Duodenal mucosa (tissue), 2 donors: ENCODE data around the gene SNAPIN.
A peak's percentile ranks its signal among the peaks of the same experiment; 100 is the strongest.

Experiments
- H3K27ac ChIP-seq: one replicate; pipeline ENCODE4 v1.7.0; 2013; ENCODE audit warnings: low read depth, low read length
- H3K27me3 ChIP-seq, 2 donors: one replicate each; pipeline ENCODE4 v1.7.0; 2013; ENCODE audit warnings: low read length in 2 of 2, control low read depth in 1 of 2; ENCODE audit not compliant: insufficient read depth in 2 of 2, control insufficient read depth in 1 of 2
- H3K36me3 ChIP-seq, 2 donors: one replicate each; pipeline ENCODE4 v1.7.0; 2013; ENCODE audit warnings: low read length in 2 of 2, control low read depth in 1 of 2; ENCODE audit not compliant: insufficient read depth in 2 of 2, control insufficient read depth in 1 of 2
- H3K4me1 ChIP-seq, 2 donors: one replicate each; pipeline ENCODE4 v1.7.0; 2013; ENCODE audit warnings: low read length in 2 of 2, control low read depth in 1 of 2; ENCODE audit not compliant: insufficient read depth in 2 of 2, control insufficient read depth in 1 of 2
- H3K4me3 ChIP-seq, 2 donors: one replicate each; pipeline ENCODE4 v1.7.0; 2013; ENCODE audit warnings: low read length in 2 of 2, low read depth in 1 of 2
- H3K9ac ChIP-seq, 2 donors: one replicate each; pipeline ENCODE4 v1.7.0; 2013; ENCODE audit warnings: low read length in 2 of 2, low read depth in 1 of 2
- H3K9me3 ChIP-seq, 2 donors: one replicate each; pipeline ENCODE4 v1.7.0; 2013; ENCODE audit warnings: low read length in 2 of 2, control low read depth in 1 of 2; ENCODE audit not compliant: control insufficient read depth in 1 of 2

Gene SNAPIN

DNA sequence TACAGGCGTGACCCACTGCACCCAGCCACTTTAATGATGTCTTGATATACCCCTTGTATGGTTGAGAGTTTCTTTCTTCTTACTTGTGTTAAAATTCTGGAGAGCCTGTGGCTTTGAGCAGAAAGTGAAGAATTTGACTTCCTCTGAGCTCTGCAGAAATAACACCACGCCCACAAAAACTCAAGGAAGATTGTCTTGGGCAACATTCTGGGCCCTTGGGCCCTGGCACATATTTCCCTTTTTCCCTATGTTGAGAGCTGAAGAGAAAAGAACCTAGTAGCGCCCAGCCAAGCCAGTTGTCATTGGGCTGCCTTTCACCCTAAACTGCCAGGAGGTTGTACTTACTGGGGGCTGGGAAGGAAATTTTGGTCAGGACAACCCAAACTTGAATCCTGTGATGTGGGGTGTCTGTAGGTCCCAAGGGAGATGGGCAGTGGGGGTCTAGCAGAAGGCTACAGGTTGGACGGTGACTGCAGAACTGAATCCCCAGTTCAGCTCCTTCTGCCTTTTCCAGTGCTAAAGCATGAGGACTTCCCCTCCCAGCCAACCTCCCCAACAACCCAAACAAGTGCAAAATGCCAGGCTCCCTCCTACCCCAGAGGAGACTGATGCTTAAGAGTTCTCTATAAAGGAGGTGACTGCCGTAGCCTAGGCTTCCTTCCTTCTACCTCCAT is 11.7 kb upstream of the SNAPIN start:
- no peak overlapping the region for H3K9ac ChIP-seq
- no peak overlapping the region for H3K4me3 ChIP-seq
- H3K36me3 ChIP-seq, result peaks cover 39 to 49% of the 10 kb centered on the region in 2 donors
- peaks cover 0 to 15% of the 10 kb centered on the region in 2 donors for H3K4me1 ChIP-seq
- H3K27ac ChIP-seq, result no peak overlapping the region
- H3K9me3 ChIP-seq, result no peaks in the 10 kb centered on the region
- H3K27me3 ChIP-seq, result no peaks in the 10 kb centered on the region

DNA sequence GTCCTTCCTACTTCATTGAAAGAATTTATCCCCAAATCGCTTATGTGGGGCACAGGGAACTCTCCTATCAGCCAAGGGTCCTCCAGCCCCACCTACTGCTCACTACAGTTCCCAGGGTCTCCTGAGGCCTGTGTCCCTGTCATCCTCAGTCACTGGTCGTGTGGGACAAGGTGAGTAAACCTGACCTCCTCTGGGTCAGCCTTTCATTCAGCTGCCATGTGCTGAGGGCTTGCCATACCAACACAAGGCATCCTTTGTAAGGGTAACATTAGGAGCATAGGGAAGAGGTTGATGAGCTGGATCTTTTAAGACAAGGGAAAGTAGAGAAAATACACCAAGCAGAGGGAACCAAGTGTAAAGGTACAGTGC is 11.2 kb upstream of the SNAPIN start:
- Histone ChIP-seq H3K9me3 (no peaks in the 10 kb centered on the region), H3K27me3 (no peaks in the 10 kb centered on the region), H3K4me1 (peaks cover 0 to 15% of the 10 kb centered on the region in 2 donors), H3K27ac (no peak overlapping the region), H3K4me3 (no peak overlapping the region), H3K36me3 (peaks cover 33 to 44% of the 10 kb centered on the region in 2 donors), H3K9ac (no peak overlapping the region)

DNA sequence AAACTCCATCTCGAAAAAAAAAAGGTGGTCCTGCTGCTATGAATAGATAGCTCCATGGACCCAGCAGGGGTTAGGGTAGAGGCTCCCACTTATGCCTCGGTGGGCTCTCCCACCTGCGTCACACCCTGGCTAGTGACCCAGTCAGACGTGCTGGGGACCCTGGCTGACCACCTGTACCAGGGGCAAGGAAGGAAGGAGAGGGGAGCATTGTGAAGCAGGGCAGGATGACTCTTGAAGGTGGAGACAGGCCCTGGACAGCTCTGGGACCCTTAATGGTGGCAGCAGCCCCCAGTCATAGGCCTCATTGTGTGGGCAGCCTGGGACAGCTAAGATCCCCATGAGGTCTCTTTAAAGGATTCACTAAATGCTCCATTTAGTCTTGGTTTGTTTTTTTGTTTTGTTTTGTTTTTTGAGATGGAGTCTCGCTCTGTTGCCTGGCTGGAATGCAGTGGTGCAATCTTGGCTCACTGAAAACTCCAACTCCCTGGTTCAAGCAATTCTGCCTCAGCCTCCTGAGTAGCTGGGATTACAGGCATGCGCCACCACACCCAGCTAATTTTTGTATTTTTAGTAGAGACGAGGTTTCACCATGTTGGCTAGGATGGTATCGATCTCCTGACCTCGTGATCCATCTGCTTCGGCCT is 10.4 kb upstream of the SNAPIN start:
- H3K4me1 ChIP-seq, result peaks cover 3 to 15% of the 10 kb centered on the region in 2 donors

DNA sequence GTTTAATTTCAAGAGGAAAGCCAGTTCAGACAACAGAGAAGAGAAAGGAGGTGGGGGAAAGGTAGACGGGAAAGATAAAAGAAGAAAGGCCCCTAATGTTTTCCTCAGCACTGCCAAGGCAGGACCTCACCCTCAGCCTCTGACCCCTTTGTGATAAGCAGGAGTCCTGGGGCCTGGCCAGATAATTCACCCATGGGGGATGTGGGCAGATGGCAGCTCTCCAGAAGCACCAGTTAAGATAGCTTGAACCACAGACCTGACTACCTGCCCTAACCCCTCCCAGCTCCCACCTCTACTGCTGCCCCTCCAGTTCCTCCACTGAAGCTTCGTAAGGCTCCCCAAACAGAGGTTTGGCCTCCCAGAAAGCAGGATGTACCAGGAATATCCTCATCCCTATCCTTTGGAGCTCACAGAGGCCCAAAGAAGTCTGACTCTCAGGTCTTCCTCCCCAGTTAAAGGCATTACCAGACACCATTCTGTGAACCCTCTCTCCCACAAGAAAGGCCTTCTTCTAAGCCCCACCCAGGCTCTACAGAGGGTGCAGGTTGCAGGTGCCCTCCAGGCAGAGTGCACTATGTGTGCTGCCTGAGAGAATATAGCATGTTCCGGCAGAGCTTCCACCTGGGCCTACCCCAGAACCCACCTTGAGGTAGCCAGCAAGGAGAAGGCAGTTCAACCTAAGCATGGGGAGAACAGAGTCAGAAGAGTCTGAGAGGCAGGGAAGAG is 9.2 kb upstream of the SNAPIN start:
- Histone ChIP-seq H3K4me3 (no peak overlapping the region), H3K27me3 (no peaks in the 10 kb centered on the region), H3K36me3 (peaks cover 14 to 25% of the 10 kb centered on the region in 2 donors), H3K9ac (no peak overlapping the region), H3K4me1 (peaks cover 3 to 8% of the 10 kb centered on the region in 2 donors), H3K27ac (no peak overlapping the region), H3K9me3 (no peaks in the 10 kb centered on the region)

More for the DNA sequence above, 10.4 kb upstream of the SNAPIN start:
- H3K9ac ChIP-seq, result no peak overlapping the region
- H3K4me3 ChIP-seq, result no peak overlapping the region
- H3K36me3 ChIP-seq, result peaks cover 25 to 36% of the 10 kb centered on the region in 2 donors
- H3K9me3 ChIP-seq, result no peaks in the 10 kb centered on the region
- H3K27me3 ChIP-seq, result no peaks in the 10 kb centered on the region
- no peak overlapping the region for H3K27ac ChIP-seq

DNA sequence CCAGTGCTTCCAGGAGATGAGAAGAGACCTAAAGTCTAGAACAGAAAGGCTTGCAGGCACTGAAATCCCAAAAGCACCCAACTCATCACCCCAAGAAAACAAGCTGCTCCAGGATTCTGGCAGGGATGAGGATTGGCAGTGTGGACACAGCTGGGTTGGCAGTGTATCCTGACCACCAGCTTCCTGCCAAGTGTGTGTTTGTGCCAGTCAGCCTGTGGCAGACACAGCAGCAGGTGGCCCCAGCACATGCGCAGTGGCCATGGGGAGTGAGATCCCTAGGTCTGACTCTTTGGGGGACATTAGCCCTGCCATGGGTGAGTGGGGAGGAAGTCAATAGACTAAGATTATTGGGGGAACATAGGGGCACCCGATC is 8.7 kb upstream of the SNAPIN start:
- Histone ChIP-seq H3K9me3 (no peaks in the 10 kb centered on the region), H3K9ac (no peak overlapping the region), H3K4me1 (peaks cover 3 to 8% of the 10 kb centered on the region in 2 donors), H3K27ac (no peak overlapping the region), H3K27me3 (no peaks in the 10 kb centered on the region), H3K4me3 (no peak overlapping the region), H3K36me3 (peaks cover 13 to 19% of the 10 kb centered on the region in 2 donors)

DNA sequence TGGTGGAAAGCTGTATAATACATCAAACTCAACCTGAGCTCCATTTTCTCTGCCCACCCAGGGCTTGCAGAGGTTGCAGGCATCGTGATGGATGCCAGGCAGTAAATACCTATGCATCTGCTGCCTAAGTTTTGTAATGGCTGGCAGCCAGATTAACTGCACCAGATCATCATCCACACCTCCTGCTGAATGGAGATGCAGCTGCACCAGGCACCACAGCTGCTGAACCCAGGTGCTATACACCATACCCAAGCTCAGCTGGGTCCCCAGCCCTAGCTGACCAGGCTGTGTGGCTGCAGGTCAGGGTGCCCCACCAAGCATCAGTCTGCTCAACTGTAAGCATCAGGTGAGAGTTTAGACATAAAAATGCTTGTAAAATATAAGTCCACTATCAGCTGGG is 6.7 kb upstream of the SNAPIN start:
- Histone ChIP-seq H3K36me3 (no peaks in the 10 kb centered on the region), H3K27me3 (no peaks in the 10 kb centered on the region), H3K27ac (no peak overlapping the region), H3K4me1 (peaks cover 3 to 8% of the 10 kb centered on the region in 2 donors), H3K9ac (no peak overlapping the region), H3K4me3 (no peak overlapping the region), H3K9me3 (no peaks in the 10 kb centered on the region)

DNA sequence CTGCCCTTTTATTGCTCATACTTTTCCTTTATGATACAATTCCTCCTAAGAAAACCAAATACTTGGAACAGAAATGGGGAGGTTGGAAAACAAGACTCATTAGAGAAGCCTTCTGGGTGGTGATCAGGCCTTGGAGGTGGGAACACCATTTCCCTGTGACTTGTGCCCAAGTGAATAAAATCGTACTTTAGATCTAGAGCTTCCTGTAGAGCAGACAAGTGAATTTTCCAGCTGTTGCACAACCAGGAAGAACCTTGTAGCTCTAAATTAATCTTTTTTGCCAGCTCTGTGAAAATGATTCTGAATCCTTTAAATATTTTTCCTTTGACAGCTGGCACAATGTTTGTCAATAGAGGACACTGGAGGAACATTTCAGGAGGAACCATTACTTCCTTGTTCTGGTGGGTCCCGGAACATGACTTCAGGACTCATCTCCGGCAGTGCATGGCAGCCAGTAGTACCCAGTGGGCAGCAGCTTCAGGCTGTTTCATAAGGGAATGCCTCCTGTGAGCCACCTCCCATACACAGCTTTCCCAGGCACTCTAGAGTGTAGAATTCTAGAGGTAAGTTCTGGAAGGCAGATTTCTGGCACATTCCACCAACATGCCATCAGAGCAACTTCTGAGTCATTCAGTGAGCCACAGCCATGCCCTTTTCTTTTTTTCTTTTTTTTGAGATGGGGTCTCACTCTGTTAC is 5.5 kb upstream of the SNAPIN start:
- Histone ChIP-seq H3K4me3 (no peak overlapping the region), H3K27ac (no peak overlapping the region), H3K9ac (no peak overlapping the region), H3K9me3 (no peaks in the 10 kb centered on the region), H3K27me3 (no peaks in the 10 kb centered on the region), H3K4me1 (peaks cover 3 to 8% of the 10 kb centered on the region in 2 donors), H3K36me3 (no peaks in the 10 kb centered on the region)

DNA sequence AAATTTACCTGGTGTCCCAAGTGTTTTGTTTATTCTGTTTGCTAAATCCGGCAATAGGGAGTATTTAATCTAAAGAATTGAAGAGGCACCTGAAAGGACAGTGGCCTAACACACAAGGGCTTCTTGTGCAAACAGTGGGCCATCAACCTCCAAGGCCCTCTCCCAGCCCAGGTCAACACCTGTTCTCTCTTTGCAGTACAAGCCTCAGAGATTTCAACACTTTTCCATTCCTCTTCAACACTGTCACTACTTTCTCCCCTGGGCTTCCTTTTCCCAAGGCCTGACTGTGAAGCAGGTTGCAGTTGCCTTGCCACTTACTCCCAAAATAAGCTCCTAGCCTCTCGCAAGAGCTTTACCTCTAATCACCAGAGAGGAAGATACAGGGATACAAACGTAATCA is 3.2 kb upstream of the SNAPIN start:
- Histone ChIP-seq H3K9me3 (no peaks in the 10 kb centered on the region), H3K9ac (no peak overlapping the region), H3K27ac (no peak overlapping the region), H3K27me3 (no peaks in the 10 kb centered on the region), H3K4me3 (no peak overlapping the region), H3K36me3 (no peaks in the 10 kb centered on the region), H3K4me1 (peaks cover 12 to 17% of the 10 kb centered on the region in 2 donors)

DNA sequence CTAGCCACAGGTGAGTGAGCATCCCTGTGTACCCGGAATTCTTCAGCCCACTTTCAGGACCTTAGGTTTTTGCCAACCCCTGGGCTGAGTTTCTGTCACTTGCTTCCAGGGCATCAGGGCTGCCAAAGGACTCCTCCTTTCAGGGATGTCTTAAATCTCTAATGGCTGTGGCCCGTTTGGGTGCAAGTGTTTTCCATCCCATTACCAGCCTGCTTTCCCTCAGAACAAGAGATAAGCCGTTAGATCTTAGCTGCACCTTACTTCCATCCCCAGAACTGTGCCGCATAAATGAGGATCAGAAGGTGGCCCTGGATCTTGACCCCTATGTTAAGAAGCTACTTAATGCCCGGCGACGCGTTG is 652 bp downstream of the SNAPIN start:
- Histone ChIP-seq H3K4me1 (peaks cover 9% of the 10 kb centered on the region in 2 donors), H3K36me3 (peaks cover 17 to 34% of the 10 kb centered on the region in 2 donors), H3K4me3 (peak overlapping the region; percentile 82 to 84), H3K27me3 (no peaks in the 10 kb centered on the region), H3K9ac (peak overlapping the region; percentile 73 to 87), H3K27ac (no peak overlapping the region), H3K9me3 (no peaks in the 10 kb centered on the region)

DNA sequence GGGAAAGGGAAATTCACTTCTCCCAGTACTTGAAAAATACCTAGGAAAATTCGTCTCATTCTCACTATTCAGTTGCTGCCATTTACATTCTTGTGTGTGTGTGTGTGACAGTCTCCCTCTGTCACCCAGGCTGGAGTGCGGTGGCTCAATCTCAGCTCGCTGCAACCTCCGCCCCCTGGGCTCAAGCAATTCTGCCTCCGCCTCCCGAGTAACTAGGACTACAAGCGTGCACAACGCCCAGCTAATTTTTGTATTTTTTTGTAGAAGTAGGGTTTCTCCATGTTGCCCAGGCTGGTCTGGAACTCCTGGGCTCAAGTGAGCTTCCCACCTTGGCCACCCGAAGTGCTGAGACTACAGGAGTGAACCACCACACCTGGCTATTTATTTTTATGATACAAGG is 1.2 kb downstream of the SNAPIN start:
- no peak overlapping the region for H3K27ac ChIP-seq

More for the DNA sequence above, 1.2 kb downstream of the SNAPIN start:
- H3K4me3 ChIP-seq, result peak overlapping the region; percentile 82 to 84
- no peaks in the 10 kb centered on the region for H3K9me3 ChIP-seq
- no peaks in the 10 kb centered on the region for H3K27me3 ChIP-seq
- H3K9ac ChIP-seq, result peak overlapping the region; percentile 73 to 87
- peaks cover 9% of the 10 kb centered on the region in 2 donors for H3K4me1 ChIP-seq
- peaks cover 18 to 39% of the 10 kb centered on the region in 2 donors for H3K36me3 ChIP-seq
